Kidney capillary endothelial cell (primary cell): ENCODE data around the gene PAFAH1B2.
"Not testable (repeated sequence)": the region's sequence is repeated elsewhere in the genome, so short reads cannot be mapped to it uniquely, and the experiment has no call there.

ENCODE experiments used
- DNase-seq: peaks from one replicate; pipeline ENCODE4 v3.0.0-alpha.2; 2018; ENCODE audit warnings: low spot score

PAFAH1B2 gene

GRCh38 chr11:117127171-117127901 is 16.8 kb upstream of the PAFAH1B2 start:
- no peak for DNase-seq

- no peak for DNase-seq
These were observed 15.8 kb upstream of the PAFAH1B2 start for GRCh38 chr11:117128289-117128688.

- not testable (repeated sequence) for DNase-seq
These were observed 13.7 kb upstream of the PAFAH1B2 start for GRCh38 chr11:117130396-117130795.

GRCh38 chr11:117130879-117131278 is 13.2 kb upstream of the PAFAH1B2 start:
- no peak for DNase-seq

- DNase-seq, result no peak
These were observed 9.7 kb upstream of the PAFAH1B2 start for GRCh38 chr11:117134431-117134830.

- DNase-seq, result not testable (repeated sequence)
These were observed 9.1 kb upstream of the PAFAH1B2 start for GRCh38 chr11:117134979-117135378.

GRCh38 chr11:117137223-117138086 is 6.6 kb upstream of the PAFAH1B2 start:
- DNase-seq, result not testable (repeated sequence)

GRCh38 chr11:117143390-117143789 is 697 bp upstream of the PAFAH1B2 start:
- peak; percentile 46 for DNase-seq

GRCh38 chr11:117144477-117145392 is 648 bp downstream of the PAFAH1B2 start:
- DNase-seq, result peak; percentile 51

GRCh38 chr11:117145393-117145761 is 1.3 kb downstream of the PAFAH1B2 start:
- DNase-seq, result peak; percentile 25

- DNase-seq, result no peak
These were observed 2.4 kb downstream of the PAFAH1B2 start for GRCh38 chr11:117146521-117146920.

GRCh38 chr11:117152066-117152465 is 8.0 kb downstream of the PAFAH1B2 start:
- DNase-seq, result no peak

GRCh38 chr11:117154468-117154867 is 10.4 kb downstream of the PAFAH1B2 start:
- no peak for DNase-seq

- no peak for DNase-seq
These were observed 13.4 kb downstream of the PAFAH1B2 start for GRCh38 chr11:117157507-117157906.

GRCh38 chr11:117159892-117160291 is 15.8 kb downstream of the PAFAH1B2 start:
- no peak for DNase-seq

GRCh38 chr11:117160826-117161225 is 16.7 kb downstream of the PAFAH1B2 start:
- no peak for DNase-seq

- DNase-seq, result no peak
These were observed 22.4 kb downstream of the PAFAH1B2 start for GRCh38 chr11:117166491-117166890.

GRCh38 chr11:117169736-117170135 is 25.6 kb downstream of the PAFAH1B2 start:
- DNase-seq, result no peak

- no peak for DNase-seq
These were observed 26.1 kb downstream of the PAFAH1B2 start for GRCh38 chr11:117170210-117170609.

- no peak for DNase-seq
These were observed 26.9 kb downstream of the PAFAH1B2 start for GRCh38 chr11:117171007-117171403.

GRCh38 chr11:117171404-117172061 is 27.4 kb downstream of the PAFAH1B2 start:
- no peak for DNase-seq
